ENCODE data around the gene JAML.

Gene JAML

DNA sequence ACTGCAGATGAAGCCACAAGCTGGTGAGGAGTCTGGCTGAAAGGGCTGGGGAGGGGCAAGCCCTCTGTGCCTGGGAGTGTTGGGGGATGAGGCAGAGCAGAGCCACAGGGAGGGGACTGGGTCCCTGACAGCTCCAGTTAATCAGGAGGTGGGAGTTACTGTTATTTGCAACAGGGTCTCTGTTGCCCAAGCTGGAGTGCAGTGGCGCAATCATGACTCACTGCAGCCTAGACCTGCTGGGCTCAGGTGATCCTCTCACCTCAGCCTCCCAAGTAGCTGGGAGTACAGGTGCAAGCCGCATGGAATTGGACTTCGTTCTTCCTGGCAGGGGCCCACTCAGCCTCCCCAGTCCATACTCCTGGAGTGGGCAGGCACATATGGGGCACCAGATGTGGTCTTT lies 56.1 kb downstream of the JAML start:
- DNase-seq (ENCODE audit: low read depth in 2 of 2), result no peak

DNA sequence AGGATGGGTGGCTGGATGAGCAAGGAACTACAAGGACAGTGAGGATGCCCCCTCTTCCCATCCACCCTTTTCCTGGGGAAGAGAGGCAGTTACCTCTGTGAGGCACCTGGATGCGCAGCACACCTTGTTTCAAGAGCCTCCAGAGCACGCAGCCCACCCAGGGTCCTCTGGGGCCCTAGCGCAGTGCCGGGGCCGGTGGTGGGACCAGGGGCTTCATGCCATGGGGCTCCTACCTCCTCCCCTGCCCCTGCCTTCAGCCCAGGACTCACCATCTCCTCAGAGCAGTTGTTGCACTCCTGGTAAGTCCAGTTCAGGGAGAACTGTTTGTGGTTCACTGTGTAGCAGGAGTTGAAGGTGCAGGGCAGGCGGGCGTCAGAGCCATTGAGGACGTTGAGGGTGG lies 56.5 kb downstream of the JAML start:
- no peak for DNase-seq (ENCODE audit: low read depth in 2 of 2)

- no peak for DNase-seq (ENCODE audit: low read depth in 2 of 2)
Observed at GRCh38 chr11:118167906-118168305, 56.9 kb downstream of the JAML start.

GRCh38 chr11:118167253-118167652 lies 57.6 kb downstream of the JAML start:
- DNase-seq (ENCODE audit: low read depth in 2 of 2), result no peak

DNA sequence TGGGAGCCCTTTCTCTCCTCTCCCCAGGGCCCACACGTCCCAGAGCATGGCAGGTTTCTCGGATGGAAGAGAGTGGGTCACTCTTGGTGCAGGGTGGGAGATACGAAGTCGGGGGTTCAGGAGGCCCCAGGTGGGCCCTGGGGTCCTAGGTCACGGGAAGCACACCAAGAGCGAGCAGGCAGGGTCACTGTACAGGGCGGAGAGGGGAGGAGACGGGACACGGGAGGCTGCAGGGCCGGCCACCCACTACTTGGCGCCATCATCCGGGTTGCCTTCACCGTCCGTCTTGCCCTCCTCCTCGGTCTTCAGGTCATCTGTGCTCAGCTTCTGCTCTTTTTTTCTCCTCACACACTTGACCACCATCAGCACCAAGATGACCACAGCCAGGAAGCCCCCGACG lies 58.2 kb downstream of the JAML start:
- DNase-seq (ENCODE audit: low read depth in 2 of 2), result no peak

DNA sequence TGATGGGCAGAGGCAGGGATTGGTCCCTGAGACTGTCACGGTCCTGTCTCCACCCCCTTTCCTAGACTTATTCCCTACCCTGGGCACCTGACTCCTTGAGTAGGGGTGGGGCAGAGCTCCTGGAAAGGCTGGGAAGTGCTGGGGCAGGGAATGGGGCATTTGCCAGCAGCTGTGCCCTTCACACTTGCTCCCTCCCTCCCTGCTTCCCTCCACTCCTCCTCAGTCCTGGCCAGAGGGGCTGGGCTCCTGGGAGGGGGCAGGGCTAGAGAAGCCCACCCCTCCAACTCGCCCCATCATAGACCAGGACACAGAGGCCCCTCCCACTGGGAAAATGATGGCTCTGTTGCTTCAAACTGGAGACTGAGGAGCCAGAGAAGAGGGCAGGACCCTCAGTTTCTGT lies 59.9 kb downstream of the JAML start:
- DNase-seq (ENCODE audit: low read depth in 2 of 2), result no peak

GRCh38 chr11:118163494-118163893 lies 61.3 kb downstream of the JAML start:
- DNase-seq (ENCODE audit: low read depth in 2 of 2), result no peak

DNA sequence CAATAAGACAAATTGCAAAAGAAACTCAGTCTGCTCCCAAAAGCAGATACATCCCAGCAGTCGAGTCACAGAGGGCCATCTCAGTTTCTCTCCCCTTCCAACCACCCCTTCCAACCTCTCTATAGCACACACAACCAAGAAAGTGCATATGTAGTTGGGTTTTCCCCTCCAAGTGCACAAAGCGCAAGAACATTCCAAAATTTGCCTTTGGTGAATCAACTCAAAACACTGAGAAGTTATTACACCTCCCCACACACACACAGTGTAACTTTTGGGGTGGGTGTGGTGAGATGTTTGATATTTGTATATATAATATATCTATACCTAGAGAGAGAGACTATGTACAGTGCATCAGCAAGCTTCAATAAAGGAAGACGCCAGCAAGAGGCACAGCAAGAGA lies 62.0 kb downstream of the JAML start:
- DNase-seq (ENCODE audit: low read depth in 2 of 2), result no peak

- DNase-seq (ENCODE audit: low read depth in 2 of 2), result no peak
Observed at GRCh38 chr11:118161786-118162185, 63.0 kb downstream of the JAML start.

- DNase-seq (ENCODE audit: low read depth in 2 of 2), result no peak
Observed at GRCh38 chr11:118157186-118157895, 67.5 kb downstream of the JAML start.

DNA sequence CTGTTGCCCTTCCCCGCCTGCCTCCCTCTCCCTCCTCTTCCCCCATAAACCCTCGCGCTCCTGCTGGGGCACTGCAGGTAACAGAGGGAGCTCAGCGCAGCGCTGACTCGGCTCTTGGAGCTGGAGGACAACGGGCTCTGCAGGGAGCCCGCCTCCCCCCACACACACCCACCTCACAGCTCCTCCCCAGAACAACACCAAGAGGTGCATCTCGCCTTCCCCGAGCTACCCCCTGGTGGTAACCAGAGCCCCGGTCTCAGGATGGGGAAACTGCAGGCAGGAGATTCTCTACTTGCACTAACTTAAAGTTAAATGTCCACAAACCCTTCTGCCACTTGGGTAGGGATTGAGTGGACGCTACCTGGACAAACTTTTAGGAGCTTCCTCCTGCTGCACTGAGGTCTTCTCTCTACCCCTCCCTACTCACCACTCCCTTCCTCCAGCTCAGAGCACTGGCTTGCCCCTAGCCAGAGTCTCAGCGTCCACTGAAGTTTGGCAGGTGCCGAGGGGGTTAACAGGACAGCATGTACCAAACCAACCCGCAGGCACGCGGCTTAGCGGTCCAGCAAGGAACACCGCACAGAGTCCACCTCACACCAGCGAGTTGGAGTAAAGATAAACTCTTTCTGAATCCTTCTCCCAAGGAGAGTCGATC lies 68.2 kb downstream of the JAML start:
- no peak for DNase-seq (ENCODE audit: low read depth in 2 of 2)

DNA sequence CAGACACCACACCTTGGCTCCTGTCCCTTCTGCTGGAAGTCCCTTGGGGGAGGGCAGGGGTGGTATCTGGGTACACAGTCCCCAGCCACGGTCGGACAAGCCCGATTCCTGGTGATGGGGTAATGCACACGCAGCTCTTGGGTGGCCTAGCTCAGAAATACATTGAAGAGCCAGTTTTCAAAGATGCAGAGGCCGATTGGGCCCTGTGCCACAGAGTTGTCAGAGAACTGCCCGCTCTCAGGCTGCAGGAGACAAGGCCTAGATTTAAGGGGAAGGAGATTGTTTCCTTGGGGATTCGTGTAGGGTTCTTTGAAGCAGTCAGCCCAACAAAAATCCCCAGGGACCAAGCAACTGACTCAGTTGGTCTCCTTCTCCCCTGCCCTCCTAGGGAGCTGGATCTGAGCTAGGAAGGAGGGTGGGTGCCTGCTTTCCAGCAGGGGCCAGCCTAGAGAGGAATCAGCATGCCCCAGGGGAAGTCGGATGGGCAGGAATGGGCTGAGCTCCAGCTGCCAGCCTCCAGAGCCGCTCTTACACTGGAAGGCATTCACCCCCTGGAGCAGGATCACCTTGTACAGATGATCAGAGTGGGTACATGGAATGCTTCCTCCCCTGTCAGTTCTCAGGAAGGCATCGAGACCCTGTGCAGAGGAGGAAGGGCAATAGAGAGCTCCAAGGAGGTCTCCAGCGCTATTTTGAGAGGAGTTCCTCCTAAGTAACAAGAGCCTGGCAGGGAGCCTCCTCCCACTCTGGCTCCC lies 68.9 kb downstream of the JAML start:
- DNase-seq (ENCODE audit: low read depth in 2 of 2), result no peak

- DNase-seq (ENCODE audit: low read depth in 2 of 2), result no peak
Observed at GRCh38 chr11:118154641-118155040, 70.2 kb downstream of the JAML start.

- DNase-seq (ENCODE audit: low read depth in 2 of 2), result no peak
Observed at GRCh38 chr11:118153976-118154375, 70.8 kb downstream of the JAML start.

DNA sequence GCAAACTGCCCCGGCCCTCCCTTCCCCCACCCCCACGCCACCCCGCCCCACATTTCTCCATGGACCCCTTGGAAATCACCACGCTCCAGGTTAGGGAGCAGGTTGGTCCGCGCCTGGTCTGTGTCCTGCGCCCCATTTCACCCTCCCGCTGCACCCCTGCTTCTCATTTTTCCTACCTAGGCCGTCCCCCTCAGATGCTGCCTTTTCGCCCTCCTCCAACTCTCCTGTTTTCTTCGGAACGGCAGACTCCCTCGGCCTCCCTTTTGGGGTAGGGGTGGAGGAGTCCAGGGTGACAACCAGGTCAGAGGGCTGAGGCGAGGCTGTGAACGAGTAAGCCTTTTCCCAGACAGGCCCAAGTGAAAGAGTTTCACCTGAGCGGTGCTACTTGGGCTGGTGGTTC lies 71.3 kb downstream of the JAML start:
- no peak for DNase-seq (ENCODE audit: low read depth in 2 of 2)

- DNase-seq (ENCODE audit: low read depth in 2 of 2), result no peak
Observed at GRCh38 chr11:118152552-118153471, 72.0 kb downstream of the JAML start, which contains the start of gene SCN4B. TSS of gene SCN4B (minus strand) at chr11:118152823. CDS start at chr11:118152673, 150 bp downstream.

DNA sequence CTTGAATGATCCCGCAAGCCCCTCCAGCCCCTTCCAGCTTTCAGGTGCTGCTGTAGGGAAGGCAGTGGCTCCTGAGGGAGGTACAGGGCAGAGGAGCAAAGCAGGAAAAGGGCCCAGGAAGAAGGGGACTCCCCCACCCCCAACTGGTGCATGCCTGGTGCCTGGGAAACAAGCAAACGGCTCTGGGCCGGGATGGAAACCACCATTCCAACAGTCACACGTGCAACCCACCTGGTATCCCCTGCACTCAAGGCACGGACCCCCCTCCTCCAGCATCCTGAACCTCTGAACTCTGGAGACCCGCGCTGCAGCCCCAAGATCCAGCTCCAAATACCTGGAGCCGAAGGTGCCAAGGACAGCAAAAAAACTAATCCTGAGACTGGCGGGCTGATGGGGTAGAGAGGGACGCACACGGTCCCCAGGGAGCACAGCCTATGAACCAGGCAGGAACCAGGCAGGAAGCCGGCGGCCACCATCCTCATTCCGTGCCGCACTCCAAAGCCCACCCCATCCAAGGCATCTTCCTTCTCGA lies 72.7 kb downstream of the JAML start:
- DNase-seq (ENCODE audit: low read depth in 2 of 2), result no peak

GRCh38 chr11:118151431-118151830 lies 73.4 kb downstream of the JAML start:
- no peak for DNase-seq (ENCODE audit: low read depth in 2 of 2)

DNA sequence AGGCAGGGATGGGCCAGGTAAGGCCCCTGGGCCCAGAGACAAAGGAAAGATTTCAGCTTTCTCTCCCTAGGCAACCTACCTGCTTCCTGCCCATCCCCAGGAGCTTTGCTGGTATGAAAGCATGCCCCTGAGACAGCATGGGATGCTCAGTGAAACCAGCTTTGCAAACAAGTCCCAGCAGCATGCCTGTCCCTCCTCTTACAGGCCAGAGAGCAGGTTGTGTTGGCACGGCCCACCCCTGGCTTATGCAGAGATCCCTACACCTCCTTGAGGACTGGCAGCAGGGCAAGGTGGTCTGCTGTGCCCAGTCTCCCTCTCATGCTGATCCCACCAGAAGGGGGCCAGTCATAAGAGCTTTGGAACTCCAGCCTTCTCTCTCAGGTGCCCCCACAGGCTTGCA lies 75.3 kb downstream of the JAML start:
- DNase-seq (ENCODE audit: low read depth in 2 of 2), result no peak

DNA sequence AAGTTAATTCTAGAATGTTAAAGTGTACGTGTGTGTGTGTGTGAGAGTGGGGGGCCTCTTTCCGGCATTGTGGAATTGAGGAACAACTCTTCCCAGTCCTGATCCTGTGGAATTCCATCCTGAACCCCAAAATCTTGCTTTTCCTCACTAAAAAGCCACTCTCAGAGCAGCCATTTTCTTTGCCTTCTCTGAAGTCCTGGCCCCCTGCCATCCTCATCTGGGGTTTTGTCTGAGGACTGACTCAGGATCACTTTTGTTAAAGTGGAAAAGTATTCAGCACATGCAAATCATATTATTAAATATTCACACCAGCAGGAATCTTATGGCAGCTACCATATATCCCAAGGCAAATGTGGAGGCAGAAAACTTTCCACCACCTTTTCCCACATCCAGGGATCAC lies 76.0 kb downstream of the JAML start:
- DNase-seq (ENCODE audit: low read depth in 2 of 2), result no peak

DNA sequence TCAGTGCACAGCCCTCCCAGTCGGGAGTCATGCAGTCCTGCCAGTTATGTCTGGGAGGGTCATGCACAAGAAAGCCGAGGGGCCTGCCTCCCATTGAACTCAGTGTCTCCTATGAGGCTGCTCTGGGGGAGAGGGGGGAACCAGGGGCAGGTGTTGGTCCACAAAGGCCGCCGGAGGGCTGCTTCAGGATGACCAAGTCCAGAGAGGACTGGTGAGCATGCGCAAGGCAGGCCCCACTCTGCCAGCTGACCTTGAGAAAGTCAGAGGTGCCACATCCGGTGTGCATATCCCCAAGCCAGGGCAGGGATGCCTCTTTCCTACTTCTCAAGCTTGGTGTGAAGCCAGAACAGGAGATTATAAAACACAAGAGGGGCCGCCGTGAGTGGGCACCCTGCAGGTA lies 76.6 kb downstream of the JAML start:
- DNase-seq (ENCODE audit: low read depth in 2 of 2), result no peak

DNA sequence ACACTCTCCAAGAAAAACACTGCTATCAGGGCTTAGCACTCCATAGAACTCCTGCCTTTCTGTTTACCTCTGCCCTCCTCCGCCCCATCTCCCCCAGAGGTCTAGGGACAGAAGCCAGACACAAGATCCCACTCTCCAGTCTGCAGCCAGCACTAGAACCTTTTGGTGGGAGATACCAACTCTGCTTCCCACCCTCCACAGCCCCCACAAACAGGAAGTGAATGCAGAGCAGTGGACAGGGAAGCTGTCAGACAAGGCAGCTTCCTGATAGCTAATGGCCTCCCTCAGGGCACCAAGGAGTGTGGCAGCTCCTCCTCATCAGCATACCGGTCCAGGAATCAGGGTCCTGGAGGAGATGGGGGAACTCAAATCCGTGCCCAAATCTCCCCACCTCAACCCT lies 77.3 kb downstream of the JAML start:
- no peak for DNase-seq (ENCODE audit: low read depth in 2 of 2)
